Activated CD4-positive, alpha-beta T cell treated with anti-CD3 and anti-CD28 coated beads, Interleukin-2, amount 50 U/mL, for 48 hours (primary cell): ENCODE measurements around the gene ATG7.
"Not testable (repeated sequence)": the region's sequence is repeated elsewhere in the genome, so short reads cannot be mapped to it uniquely, and the experiment has no call there.

Source experiments
- DNase-seq, 2 experiments: peaks; one replicate each; pipeline ENCODE4 v3.0.0-alpha.2; 2020

ATG7 gene

DNA sequence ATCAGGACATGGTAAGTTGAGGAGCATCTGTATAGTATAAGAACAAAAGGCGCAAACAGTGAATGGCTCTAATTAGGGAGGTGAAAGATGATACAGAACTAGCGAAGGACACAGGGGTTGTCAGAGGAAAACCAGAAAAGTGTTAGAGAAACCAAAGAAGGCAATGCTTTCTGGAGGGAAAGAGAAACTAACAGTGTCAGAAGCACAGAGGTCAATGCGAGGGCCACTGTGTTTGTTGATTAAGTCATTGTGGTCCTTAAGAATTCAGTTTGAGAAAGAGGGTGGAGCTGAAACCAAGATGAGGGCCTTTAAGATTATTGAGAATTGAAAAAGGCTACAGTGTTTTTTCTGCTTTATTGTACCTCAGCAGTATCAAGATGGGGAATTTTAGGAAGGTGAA is 28.8 kb downstream of the ATG7 start:
- no peak for DNase-seq

GRCh38 chr3:11302444-11302843 is 30.2 kb downstream of the ATG7 start:
- DNase-seq: no peak

DNA sequence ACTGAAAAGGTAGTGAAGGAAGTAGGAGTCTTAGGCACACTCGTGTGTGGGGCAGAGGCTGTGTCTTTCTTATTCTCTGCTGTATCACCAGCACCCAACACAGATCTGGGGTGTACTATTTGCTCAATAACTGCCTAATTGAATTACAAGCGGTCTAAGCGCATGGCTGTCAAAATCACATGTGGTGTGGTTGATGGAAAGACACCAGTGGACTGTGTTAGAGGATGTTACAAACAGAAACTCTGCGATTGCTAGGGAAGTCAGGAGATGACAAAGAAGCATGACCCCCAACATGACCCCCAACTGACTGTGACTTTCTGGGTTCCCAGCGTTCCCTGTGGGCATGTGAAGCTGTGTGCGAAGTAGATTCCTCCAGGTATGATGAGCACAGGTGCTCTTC is 32.0 kb downstream of the ATG7 start:
- no peak for DNase-seq

DNA sequence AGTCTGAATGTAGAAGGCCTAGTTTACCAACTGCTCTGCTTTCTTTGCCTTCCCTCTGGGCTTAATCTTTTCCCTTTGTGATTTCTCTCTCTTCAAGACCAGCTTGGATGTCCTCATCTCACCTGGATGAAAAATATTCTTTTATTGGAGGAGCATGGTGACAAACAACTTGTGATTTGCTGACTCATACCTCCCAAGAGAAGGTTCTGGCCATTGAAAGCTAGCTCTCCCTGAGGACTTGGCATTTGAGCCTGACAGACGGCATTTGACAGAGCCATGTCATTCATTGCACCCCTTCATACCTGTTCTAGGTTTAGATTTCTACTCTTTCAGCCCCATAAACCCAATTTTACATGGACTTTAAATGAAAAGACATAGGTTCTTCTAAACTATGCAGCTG is 33.3 kb downstream of the ATG7 start:
- no peak for DNase-seq

DNA sequence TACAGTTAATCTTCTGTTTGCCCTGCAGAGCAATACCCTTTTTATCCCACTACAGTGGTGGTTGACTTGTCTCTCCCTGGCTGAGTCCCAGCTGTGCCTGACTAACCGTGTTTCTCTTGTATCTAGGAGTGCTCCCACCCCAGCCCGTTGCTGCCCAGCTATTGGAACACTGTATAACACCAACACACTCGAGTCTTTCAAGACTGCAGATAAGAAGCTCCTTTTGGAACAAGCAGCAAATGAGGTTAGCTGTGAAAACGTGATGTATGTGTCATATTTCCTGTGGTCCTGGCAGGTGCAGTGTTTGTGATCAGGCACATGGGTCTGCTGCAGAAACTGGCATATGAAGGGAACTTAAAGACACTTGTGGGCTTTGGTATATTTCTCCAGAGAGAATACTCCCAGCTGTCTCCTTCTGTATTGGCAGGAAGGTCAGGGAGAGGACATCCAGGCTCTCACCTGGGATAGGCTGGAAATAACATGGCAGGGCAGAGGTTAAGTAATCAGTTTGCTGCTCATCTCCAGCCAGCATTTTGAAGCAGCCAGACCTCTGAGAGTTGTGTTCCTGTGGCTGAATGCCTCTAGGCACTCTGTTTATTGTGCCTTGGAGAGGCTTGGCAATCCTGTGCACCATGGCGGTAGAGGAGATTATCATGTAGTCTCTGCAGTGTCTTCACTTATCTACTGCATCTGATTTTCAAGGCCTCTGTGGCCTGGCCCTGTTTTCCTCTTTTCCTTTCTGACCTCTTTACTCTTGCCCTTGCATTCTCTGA is 34.8 kb downstream of the ATG7 start:
- peak; percentile 18 to 35 for DNase-seq

DNA sequence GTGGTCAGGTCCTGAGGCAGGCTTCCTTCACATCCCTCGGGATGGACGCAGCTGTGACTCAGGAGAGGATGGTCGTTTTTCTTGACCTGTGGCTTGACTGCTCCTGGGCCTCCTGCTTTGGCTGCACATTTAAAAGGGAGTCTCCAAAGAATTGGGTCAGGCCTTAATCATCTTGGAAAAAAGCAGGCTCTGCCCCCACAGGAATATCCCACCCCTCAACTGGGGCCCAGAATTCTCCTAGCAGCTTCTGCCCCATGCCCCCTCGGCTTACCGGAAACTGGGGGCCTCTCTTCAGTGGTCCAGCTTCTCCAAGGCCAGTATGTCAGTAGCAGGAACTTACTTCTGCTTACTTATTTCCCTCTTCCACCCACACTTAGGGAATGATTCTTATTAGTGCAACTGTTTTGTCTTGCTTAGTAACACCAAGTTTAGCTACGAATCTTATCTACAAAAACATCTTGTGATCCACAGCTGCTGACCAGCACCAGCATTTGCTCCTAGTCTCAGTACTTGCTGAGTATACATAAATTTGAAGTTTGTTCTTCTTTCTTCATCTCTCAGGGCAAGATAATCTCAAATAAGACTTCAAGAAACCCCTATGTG is 35.7 kb downstream of the ATG7 start:
- no peak for DNase-seq

DNA sequence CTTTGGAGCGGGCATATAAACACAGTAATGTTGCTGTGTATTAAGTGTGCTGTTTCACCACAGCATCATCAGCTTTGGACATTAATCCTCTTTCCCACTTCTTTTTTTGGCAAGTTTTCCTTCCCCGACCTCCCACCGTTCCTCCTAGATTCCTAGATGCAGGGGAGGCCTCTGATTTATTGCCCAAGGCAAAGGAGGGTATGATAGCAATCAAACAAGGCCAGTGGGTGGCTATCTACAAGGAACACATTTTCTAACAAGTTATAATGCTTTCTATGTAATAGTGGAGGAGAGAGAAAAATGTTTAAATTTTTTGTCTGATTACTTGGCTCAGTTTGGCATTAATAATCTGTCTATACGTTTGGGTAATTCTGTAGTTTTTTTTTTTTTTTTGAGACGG is 38.1 kb downstream of the ATG7 start:
- no peak for DNase-seq

DNA sequence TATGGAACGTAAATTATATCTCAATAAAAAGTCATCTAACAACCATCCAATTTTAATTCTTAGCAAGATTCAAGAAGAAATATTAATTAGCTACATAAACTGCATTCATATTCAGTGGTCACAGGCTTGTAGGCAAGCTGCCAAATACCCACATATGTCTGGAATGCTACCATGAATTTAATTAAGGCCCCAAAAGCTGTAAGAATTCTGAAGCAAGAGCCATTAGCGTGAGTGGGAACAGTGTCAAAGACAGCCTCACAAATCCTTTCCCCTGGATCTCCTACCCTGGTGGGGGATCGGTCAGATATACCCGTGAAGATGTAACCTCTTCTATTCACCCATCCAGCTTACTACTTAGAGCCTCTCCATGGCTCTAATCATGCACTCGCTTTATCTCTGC is 40.0 kb downstream of the ATG7 start:
- DNase-seq: no peak

- DNase-seq: no peak
These were observed 45.1 kb downstream of the ATG7 start for GRCh38 chr3:11317300-11317699.

- DNase-seq: no peak
These were observed 50.7 kb downstream of the ATG7 start for GRCh38 chr3:11322931-11323330.

- no peak for DNase-seq
These were observed 51.6 kb downstream of the ATG7 start for GRCh38 chr3:11323813-11324212.

DNA sequence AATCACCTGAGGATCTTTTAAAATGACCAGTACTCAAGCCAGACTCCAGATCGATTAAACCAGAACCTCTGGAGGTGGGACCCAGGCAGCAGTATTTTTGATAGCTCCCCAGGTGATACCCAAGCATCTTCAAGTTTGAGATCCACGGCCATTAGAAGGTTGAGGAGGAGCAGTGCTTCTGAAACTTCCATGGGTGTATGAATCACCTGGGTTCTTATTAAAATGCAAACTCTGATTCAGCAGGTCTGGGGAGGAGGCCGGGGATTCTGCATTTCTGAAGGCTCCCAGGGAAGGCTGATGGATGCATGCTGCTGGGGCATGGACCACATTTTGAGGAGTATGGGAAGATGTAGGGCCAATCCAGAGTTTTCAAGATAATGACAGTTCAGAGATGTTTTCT is 55.4 kb downstream of the ATG7 start:
- DNase-seq: no peak

- no peak for DNase-seq
These were observed 56.2 kb downstream of the ATG7 start for GRCh38 chr3:11328196-11328945.

- no peak for DNase-seq
These were observed 57.6 kb downstream of the ATG7 start for GRCh38 chr3:11329777-11330176.

DNA sequence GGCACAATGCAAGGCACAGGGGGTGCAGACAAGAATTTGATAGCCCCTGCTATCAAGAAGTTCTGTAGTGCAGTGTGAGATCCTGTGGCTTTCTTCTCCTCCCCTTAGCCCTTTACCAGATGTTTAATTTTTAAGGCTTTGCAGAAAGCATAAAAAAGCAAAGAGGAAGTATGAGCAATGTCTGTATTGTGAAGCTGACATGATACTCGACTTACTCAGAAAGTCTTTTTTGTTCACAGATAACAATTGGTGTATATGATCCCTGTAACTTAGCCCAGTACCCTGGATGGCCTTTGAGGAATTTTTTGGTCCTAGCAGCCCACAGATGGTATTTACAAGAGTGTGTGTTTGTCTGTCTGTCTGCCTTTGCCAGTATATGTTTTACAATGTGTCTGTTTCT is 58.9 kb downstream of the ATG7 start:
- DNase-seq: no peak

- DNase-seq: no peak
These were observed 62.9 kb downstream of the ATG7 start for GRCh38 chr3:11335056-11335608.

- no peak for DNase-seq
These were observed 67.3 kb downstream of the ATG7 start for GRCh38 chr3:11339541-11339940.

- no peak for DNase-seq
These were observed 74.2 kb downstream of the ATG7 start for GRCh38 chr3:11346416-11346815.

DNA sequence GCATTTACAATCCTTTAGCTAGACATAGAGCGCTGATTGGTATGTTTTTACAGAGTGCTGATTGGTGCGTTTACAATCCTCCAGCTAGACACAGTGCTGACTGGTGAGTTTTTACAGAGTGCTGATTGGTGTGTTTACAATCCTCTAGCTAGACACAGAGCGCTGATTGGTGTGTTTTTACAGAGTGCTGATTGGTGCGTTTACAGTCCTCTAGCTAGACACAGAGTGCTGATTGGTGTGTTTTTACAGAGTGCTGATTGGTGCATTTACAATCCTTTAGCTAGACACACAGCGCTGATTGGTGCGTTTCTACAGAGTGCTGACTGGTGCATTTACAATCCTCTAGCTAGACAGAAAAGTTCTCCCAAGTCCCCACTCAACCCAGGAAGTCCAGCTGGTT is 76.7 kb downstream of the ATG7 start:
- not testable (repeated sequence) for DNase-seq

- no peak for DNase-seq
These were observed 77.2 kb downstream of the ATG7 start for GRCh38 chr3:11349446-11349845.

GRCh38 chr3:11350374-11350773 is 78.2 kb downstream of the ATG7 start:
- no peak for DNase-seq

DNA sequence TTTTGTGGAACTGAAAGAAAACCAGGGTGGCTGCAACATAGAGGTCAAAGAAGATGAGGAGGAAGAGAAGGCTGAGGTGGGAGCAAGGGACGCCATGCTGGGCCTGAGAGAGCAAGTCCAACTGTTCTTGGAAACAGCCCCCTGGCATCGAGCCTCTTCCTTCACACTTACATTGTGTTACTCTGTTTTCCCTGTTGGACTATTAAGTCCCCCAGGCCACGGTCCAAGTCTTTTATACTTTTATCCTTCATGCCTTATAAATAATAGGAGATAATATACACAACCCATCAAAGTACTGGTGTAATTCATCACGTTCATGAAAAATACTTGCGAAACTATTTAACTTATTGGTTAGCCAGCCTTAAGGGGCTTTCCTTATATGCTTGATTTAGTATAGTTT is 79.3 kb downstream of the ATG7 start:
- DNase-seq: no peak

DNA sequence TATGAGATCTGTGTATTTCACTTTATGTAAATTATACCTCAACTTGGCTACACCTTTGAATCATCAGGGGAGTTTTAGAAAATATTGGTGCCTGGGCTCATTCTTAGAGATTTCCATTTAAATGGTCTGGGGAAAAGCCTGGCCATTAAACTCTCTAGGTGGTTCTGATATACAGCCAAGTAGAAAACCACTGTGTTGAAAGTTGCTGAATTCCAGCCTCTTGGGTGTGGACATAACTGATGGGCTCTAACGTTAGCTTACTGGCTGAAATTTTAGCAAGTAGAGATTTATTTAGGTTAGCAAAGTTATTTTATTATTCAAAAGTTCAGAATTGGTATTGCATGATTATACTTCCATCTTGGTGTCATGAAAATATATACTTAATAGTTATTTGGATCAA is 84.1 kb downstream of the ATG7 start:
- DNase-seq: no peak

- no peak for DNase-seq
These were observed 90.4 kb downstream of the ATG7 start for GRCh38 chr3:11362600-11362999.
